Astrocyte (in vitro differentiated cells and primary cell): ENCODE data around the gene RAB5B.

ENCODE experiments used
- EZH2 ChIP-seq: IDR thresholded peaks from 2 replicates; pipeline ENCODE4 v1.6.1; 2012; ENCODE audit warnings: mild to moderate bottlenecking, low read length, inconsistent platforms; ENCODE audit not compliant: insufficient read depth
- TF ChIP-seq, protein P1 (sequence below): IDR thresholded peaks from 2 replicates; pipeline ENCODE4 v1.5.1; 2011; ENCODE audit warnings: low read depth, mild to moderate bottlenecking, inconsistent platforms, low read length, moderate library complexity; ENCODE audit not compliant: insufficient read depth

DNA sequence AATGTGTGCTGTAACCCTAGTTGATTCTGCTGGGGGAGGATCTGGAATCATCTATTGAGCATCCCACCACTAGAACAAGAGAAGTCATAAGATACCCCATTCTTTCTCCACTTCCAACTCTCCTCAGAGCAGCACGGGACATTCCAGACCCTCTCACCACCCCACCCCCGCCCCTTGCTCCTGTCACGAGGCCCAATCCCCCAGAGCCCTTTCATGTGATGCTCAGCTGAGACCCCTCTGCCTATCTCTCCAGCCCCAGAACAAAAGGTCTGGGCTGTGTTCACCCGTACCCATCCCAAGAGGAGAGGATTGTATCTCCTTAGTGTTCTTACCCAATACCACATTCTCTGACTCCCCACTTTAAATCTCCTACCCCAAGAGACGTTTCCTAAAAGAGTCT lies 8.6 kb upstream of the RAB5B start:
- TF ChIP-seq, protein P1, sequence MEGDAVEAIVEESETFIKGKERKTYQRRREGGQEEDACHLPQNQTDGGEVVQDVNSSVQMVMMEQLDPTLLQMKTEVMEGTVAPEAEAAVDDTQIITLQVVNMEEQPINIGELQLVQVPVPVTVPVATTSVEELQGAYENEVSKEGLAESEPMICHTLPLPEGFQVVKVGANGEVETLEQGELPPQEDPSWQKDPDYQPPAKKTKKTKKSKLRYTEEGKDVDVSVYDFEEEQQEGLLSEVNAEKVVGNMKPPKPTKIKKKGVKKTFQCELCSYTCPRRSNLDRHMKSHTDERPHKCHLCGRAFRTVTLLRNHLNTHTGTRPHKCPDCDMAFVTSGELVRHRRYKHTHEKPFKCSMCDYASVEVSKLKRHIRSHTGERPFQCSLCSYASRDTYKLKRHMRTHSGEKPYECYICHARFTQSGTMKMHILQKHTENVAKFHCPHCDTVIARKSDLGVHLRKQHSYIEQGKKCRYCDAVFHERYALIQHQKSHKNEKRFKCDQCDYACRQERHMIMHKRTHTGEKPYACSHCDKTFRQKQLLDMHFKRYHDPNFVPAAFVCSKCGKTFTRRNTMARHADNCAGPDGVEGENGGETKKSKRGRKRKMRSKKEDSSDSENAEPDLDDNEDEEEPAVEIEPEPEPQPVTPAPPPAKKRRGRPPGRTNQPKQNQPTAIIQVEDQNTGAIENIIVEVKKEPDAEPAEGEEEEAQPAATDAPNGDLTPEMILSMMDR, result no peak
- no peak for TF ChIP-seq EZH2
